ENCODE results near the gene KCNIP3. TPM values are rescaled to one million over a fixed set of nuclear protein-coding genes. Genes with fewer than 3 reads are reported as not detected.

KCNIP3 gene
- total RNA-seq, 1 donor from 2014 or later: 6.3 TPM

DNA sequence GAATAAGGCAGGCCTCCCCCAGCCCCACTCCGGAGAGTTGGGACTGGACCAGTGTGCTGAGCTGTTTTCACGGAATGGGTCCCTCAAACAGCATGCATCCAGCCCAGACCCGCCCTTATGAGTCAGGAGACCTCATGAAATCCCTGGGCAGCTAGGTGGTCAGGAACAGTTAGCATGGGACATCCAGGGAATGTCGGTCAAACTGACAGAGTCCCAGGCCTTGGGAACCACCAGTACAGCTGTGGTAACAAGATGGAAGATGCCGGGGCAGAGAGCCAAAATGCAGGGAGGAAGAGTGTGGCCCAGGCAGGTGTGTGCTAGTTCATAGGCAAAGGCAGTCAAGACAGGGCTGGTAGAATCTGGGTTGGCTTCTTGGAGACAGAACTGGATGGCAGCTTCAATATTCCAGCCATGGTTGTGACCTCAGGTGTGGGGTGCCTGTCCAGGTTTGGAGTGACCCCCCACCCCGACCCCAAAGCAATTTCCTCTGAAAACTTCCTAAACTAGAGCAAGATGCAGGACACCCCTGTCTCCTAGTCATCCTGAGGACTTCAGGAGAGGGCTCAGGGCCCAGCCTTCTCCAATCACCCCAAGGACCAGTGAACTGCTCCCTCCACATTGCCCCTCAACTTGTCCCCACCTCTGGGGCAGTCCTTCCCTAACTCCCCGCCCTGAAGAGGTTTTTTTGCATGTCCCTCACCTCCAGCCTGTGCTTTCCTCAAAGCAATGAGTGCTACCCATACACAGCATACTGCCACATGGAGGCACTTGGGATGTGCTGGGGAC is 46.5 kb downstream of the KCNIP3 start:
- Mint-ChIP-seq H3K4me3 (ENCODE audit: low read depth) (no peak overlapping the region), H3K4me1 (ENCODE audit: low read depth) (no peaks in the 10 kb centered on the region), H3K36me3 (ENCODE audit: insufficient read depth) (no peaks in the 10 kb centered on the region), H3K27me3 (peaks cover 80% of the 10 kb centered on the region), H3K9me3 (ENCODE audit: low read depth) (no peaks in the 10 kb centered on the region), H3K27ac (no peak overlapping the region)
- no peak for DNase-seq (ENCODE audit: low spot score, unreplicated experiment)
- TF ChIP-seq, protein P1, sequence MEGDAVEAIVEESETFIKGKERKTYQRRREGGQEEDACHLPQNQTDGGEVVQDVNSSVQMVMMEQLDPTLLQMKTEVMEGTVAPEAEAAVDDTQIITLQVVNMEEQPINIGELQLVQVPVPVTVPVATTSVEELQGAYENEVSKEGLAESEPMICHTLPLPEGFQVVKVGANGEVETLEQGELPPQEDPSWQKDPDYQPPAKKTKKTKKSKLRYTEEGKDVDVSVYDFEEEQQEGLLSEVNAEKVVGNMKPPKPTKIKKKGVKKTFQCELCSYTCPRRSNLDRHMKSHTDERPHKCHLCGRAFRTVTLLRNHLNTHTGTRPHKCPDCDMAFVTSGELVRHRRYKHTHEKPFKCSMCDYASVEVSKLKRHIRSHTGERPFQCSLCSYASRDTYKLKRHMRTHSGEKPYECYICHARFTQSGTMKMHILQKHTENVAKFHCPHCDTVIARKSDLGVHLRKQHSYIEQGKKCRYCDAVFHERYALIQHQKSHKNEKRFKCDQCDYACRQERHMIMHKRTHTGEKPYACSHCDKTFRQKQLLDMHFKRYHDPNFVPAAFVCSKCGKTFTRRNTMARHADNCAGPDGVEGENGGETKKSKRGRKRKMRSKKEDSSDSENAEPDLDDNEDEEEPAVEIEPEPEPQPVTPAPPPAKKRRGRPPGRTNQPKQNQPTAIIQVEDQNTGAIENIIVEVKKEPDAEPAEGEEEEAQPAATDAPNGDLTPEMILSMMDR (IDR thresholded peaks at IDR 0.05; ENCODE audit: unreplicated experiment): no peak

DNA sequence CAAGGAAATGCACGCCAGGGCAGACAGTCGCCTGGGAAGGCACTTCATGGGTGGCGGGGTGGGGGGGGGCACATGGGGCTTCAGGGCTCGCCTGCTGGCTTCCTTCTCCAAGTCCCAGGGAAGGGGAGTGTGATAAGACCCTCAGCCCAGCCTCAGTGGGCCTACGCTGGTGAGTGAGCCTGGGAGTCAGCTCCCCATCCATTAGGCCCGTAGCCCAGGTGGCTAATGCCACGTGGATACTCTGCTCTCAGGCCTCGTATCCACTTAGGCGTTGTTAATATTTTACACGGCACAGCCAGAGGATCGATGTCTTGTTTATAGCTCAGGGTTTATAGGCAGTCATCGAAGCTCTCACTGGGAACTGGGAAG is 47.1 kb downstream of the KCNIP3 start:
- Mint-ChIP-seq H3K4me3 (ENCODE audit: low read depth) (no peak overlapping the region), H3K4me1 (ENCODE audit: low read depth) (no peaks in the 10 kb centered on the region), H3K27me3 (peaks cover 84% of the 10 kb centered on the region), H3K36me3 (ENCODE audit: insufficient read depth) (no peaks in the 10 kb centered on the region), H3K27ac (no peak overlapping the region), H3K9me3 (ENCODE audit: low read depth) (no peaks in the 10 kb centered on the region)
- DNase-seq (ENCODE audit: low spot score, unreplicated experiment): no peak
- TF ChIP-seq, protein P1 (IDR thresholded peaks at IDR 0.05; ENCODE audit: unreplicated experiment): no peak

GRCh38 chr2:95344656-95345055 is 47.5 kb downstream of the KCNIP3 start:
- no peak for DNase-seq (ENCODE audit: low spot score, unreplicated experiment)
- Mint-ChIP-seq H3K4me3 (ENCODE audit: low read depth) (no peak overlapping the region), H3K9me3 (ENCODE audit: low read depth) (no peaks in the 10 kb centered on the region), H3K4me1 (ENCODE audit: low read depth) (no peaks in the 10 kb centered on the region), H3K27ac (no peak overlapping the region), H3K36me3 (ENCODE audit: insufficient read depth) (no peaks in the 10 kb centered on the region), H3K27me3 (peaks cover 86% of the 10 kb centered on the region)
- TF ChIP-seq, protein P1 (IDR thresholded peaks at IDR 0.05; ENCODE audit: unreplicated experiment): no peak

- Mint-ChIP-seq H3K27me3 (peaks cover 89% of the 10 kb centered on the region), H3K9me3 (ENCODE audit: low read depth) (no peaks in the 10 kb centered on the region), H3K4me1 (ENCODE audit: low read depth) (no peaks in the 10 kb centered on the region), H3K27ac (no peak overlapping the region), H3K36me3 (ENCODE audit: insufficient read depth) (no peaks in the 10 kb centered on the region), H3K4me3 (ENCODE audit: low read depth) (no peak overlapping the region)
- TF ChIP-seq, protein P1 (IDR thresholded peaks at IDR 0.05; ENCODE audit: unreplicated experiment): no peak
- DNase-seq (ENCODE audit: low spot score, unreplicated experiment): no peak
Observed at GRCh38 chr2:95345081-95345562, 48.0 kb downstream of the KCNIP3 start.

GRCh38 chr2:95345563-95346230 is 48.5 kb downstream of the KCNIP3 start:
- peak; percentile 82 for DNase-seq (ENCODE audit: low spot score, unreplicated experiment)
- H3K4me1 Mint-ChIP-seq (ENCODE audit: low read depth): no peaks in the 10 kb centered on the region
- peaks cover 89% of the 10 kb centered on the region for H3K27me3 Mint-ChIP-seq
- no peaks in the 10 kb centered on the region for H3K9me3 Mint-ChIP-seq (ENCODE audit: low read depth)
- peak overlapping the region; percentile 59 for H3K4me3 Mint-ChIP-seq (ENCODE audit: low read depth)
- no peak overlapping the region for H3K27ac Mint-ChIP-seq
- TF ChIP-seq, protein P1 (IDR thresholded peaks at IDR 0.05; ENCODE audit: unreplicated experiment): peak; percentile 87
- H3K36me3 Mint-ChIP-seq (ENCODE audit: insufficient read depth): no peaks in the 10 kb centered on the region

Data from progenitor cell of endocrine pancreas (in vitro differentiated cells).